Fibroblast of skin of abdomen (primary cell): ENCODE measurements around the gene USO1.
A peak's percentile ranks its signal among the peaks of the same experiment; 100 is the strongest.
"Not testable (repeated sequence)": the region's sequence is repeated elsewhere in the genome, so short reads cannot be mapped to it uniquely, and the experiment has no call there.

ENCODE experiments used
- DNase-seq: peaks from one replicate; pipeline ENCODE4 v3.0.0-alpha.2; 2013

USO1 gene

DNA sequence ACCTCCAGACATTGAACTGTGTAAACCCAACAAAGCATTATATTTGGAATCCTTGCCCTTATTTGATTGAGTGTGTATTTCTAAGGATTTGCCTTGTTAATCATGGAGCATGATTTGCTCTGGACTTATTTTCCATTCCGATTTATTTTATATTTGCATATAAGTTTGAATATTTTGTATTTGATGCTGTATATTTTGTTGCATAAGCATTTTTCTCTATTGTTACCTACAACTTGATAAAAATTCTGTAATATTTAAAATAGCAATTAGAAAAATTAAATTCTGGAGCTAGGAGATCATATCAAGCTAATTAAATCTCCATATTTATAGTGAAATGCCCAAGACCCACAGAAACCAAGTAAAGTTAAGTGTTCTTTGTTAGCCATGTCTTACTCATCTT is 47.2 kb downstream of the USO1 start:
- DNase-seq: no peak

DNA sequence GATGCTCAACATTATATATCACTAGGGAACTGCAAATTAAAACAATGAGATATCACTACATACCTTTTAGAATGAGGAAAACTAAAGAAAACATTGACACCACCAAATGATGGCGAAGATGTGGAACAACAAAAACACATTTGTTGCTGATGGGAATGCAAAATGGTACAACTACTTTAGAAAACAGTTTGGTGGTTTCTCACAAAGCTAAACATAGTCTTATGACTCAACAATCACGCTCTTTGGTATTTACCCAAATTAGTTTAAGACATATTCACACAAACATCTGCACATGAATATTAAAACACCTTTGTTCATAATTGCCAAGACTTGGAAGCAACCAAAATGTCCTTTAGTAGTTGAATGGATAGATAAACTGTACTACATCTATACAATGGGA is 53.2 kb downstream of the USO1 start:
- DNase-seq: no peak

DNA sequence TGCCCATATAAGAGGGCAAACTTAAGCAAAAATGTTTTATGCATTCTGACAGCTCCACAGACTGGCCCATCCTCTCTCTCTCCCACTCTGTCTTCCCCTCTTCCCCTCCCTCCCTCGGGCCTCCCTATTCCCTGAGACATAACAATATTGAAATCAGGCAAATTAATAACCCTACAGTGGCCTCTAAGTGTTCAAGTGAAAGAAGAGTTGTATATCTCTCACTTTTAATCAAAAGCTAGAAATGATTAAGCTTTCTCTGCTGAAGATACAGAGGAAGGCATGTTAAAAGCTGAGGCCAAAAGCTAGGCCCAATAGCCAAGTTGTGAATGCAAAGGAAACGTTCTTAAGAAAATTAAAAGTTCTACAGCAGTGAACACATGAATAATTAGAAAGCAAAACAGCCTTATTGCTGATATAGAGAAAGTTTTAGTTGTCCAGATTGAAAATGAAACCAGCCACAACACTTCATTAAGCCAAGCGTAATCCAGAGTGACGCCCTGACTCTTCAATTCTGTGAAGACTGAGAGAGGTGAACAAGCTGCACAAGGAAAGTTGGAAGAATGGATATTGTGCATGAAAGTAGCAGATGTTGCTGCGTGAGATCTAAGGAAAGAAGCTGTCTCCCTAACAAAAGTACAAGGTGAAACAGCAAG is 54.9 kb downstream of the USO1 start:
- no peak for DNase-seq

DNA sequence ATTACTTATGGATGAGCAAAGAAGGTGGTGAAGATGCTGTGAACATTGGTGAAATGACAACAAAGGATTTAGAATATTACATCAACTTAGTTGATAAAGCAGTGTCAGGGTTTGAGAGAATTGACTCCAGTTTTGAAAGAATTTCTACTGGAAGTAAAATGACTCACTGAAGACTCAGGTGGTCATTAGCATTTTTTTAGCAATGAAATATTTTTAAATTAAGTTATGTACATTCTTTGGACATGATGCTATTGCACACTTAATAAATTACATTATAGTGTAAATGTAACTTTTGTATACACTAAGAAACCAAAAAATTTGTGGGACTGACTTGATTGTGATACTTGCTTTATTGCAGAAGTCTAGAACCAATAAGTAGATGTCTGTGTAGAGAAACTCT is 56.9 kb downstream of the USO1 start:
- peak; percentile 49 for DNase-seq

DNA sequence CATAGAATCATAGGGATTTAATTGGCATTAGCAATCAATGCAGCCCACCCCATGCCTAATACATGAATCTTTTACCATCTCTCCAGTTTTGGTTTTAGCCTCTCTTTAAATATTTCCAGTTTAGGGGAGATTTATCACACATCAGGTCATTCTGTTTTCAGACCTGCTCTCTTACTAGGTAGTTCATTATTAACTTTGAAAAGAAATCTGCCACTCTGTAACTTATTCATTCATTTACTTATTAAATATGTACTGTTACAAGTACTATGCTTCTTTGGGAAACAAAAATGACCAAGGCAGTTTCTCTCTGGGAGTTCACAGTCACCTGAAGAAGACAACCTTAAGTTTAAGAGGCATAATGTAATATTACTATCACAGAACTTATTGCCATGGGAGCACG is 62.1 kb downstream of the USO1 start:
- DNase-seq: no peak

DNA sequence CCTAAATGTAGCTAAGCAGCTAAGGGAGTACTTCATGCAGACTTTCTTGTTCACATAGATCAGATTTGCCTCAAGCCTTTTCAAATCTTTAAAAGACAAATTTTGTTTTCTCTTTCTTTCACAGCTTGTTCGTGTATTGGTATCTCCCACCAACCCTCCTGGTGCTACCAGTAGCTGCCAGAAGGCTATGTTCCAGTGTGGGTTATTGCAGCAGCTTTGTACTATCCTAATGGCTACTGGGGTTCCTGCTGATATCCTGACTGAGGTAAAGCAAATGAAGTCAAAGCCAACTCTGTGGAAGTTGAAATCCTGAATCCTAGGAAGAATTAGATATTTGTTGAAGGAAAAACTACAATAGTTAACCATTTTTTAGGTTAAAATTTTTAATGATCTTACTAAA is 62.6 kb downstream of the USO1 start:
- DNase-seq: no peak

DNA sequence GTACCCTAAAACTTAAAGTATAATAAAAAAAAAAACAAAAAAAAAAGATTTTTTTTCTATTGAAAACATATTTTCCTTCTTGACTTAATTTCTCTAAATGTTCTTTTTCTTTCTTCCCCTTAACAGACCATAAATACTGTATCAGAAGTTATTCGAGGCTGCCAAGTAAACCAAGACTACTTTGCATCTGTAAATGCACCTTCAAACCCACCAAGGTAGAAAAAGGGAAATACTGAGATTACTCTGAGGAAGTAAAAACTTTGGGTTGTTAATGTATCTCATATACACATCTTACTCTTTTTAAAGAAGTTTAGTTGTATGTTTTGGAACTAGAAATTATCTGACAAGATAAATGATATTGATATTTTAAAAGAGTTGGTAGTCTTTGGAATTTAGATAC is 65.6 kb downstream of the USO1 start:
- DNase-seq: no peak

DNA sequence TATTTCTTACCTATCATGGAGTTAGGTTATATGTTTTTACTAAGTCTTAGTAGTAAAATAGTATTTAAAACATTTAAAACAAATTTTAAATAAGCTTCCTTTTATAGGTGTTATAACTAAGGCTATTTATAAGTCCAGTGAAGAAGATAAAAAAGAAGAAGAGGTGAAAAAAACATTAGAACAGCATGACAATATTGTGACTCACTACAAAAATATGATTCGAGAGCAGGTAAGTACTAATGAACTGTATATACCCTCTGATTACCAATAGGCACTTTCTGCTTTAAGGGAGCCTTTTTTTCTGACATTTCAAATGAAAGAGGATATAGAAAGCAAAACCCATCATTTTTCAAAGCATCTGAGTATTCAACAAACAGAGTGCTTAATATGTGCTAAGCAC is 76.6 kb downstream of the USO1 start:
- peak; percentile 43 for DNase-seq

DNA sequence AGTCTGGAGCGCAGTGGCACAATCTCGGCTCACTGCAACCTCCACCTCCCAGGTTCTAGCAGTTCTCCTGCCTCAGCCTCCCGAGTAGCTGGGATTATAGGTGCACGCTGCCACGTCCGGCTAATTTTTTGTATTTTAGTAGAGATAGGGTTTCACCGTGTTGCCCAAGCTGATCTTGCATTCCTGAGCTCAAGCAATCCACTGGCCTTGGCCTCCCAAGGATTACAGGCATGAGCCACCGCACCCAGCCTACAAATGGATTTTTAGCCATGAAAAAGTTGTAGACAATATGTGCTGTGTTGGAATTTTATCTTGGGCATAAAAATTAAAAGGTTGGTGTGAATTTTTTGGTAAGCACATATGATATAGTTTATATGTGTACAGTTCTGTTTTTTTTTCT is 81.7 kb downstream of the USO1 start:
- DNase-seq: not testable (repeated sequence)

DNA sequence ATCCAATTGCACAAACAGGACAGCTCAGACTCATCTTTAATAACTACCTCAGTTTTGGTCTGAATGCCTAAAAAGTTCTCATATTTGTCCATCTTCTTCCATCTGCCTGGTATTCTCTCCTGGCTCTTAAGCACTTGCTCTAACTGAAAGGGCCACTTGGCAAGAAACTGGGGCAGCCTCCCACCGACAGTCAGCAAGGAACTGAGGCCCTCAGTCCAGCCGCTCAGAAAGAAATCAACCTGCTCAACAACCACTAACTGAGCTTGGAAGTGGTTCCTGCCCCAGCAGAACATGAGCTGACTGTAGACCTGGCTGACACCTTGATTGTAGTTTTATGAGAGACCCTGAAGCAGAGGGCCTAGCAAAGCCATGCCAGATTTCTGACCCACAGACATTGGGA is 93.5 kb downstream of the USO1 start:
- no peak for DNase-seq

DNA sequence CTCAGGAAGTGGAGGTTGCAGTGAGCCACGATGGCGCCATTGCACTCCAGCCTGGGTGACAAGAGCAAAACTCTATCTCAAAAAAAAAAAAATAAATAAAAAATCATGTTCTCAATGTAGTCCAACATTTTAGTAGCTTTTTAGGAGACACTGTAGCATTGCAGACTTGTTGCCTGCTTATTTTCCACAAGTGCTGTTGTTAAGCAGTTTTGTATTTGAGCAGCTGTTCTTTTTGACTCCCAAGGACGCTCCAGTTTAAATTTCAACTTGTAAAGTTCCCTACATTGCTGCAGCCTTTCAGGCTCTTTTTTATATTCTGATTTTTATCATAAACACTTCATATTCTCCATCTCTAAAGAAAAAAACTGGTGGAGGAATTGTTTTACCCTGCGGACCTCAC is 94.7 kb downstream of the USO1 start:
- no peak for DNase-seq

DNA sequence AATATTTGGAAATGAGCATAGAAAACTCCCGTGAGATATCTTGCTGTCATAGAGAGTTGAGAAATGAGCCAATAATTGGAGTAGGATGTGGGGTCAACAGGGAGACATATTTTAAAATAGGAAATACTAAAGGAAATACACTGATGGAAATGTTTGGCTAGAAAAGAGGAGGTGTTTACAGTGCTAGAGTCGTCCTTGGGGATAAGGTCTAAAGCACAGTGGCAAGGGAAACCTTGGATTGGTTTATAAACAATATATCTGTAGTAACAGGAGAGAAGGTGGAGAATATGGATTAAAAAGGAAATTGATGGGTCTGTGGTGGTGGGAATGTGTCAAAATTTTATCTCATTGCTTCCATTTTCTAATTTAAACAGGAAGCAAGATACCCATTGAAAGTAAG is 95.8 kb downstream of the USO1 start:
- no peak for DNase-seq

DNA sequence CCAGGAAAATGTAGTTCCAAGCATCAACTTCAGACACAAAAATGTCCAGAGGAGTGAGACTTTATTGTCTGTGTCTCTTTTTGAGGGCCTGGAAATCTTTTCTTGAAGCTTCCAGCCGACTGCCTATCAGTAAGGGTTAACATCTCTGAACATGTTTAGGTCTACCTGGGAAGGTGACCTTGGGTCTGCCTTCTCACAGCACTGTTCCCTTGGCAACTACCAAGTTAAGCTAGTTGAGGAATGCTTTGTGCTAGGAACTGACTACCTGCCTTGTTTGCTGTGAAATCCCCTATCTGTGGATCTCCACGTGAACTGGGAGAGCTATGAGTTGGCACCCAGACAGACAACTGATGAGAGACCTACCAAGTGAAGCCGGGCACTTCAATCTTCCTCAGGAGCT is 96.3 kb downstream of the USO1 start:
- DNase-seq: no peak

DNA sequence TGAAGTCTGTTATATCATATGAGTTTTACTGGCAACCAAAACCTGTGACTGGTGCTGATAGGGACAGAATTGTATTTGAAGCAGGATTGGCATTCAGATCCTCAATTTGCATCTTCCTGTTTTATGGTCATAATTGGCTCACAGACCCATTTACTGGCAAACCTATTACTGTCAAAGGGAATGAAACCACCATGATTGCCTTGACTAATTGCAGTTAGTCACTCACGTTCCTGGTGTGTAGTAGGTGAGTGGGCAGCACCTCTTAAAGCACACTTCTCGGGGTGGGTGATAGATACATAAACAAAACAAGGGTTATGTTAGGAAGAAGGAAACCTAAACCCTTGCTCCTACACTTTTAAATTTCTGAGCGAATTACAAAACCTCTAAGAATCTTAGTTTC is 96.8 kb downstream of the USO1 start:
- no peak for DNase-seq

DNA sequence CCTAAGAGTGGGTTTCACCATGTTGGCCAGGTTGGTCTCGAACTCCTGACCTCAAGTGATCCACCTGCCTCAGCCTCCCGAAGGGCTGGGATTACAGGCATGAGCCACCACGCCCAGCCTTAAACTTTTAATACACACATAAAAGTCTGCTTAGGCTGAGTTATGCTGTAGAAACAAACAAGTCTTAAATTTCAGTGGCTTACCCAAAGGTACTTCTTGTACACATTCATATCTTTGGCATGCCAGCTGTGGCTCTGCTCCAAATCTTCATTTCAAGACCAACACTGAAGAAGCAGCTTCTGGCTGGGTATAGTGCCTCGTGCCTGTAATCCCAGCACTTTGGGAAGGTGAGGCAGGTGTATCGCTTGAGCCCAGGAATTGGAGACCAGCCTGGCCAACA is 97.6 kb downstream of the USO1 start:
- peak; percentile 35 for DNase-seq

DNA sequence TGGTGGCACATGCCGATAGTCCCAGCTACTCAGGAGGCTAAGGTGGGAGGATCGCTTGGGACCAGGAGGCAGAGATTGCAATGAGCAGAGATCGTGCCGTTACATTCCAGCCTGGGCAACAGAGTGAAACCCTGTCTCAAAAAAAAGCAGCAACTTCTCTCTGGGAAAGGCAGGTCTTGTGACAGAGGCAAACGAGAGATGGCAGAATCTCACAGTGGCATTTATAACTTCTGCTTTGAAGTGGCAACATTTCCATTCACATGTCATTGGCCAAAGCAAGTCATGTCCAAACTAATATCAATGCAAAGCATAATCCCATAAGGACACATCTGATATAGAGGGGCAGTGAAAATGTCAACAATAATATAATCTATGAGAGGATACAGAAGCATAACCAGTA is 98.0 kb downstream of the USO1 start:
- no peak for DNase-seq

DNA sequence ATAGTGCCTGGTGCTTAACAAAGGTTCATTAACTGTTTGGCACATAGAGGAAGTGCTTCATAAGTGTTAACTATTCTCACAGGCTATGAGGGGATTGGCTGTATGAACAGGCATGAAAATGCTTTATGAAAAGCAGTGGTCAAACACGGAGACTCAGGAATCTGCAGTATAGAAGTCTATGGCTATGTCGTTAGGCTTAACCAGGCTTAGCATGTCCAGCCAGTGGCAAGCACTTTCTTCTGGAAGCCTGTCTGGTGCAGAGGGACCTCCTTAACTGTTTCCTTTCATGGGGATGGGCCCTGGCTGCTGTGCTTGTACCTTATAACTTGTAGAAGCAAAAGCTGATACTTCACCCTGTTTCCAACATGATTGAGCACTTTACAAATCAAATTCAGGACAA is 99.4 kb downstream of the USO1 start:
- DNase-seq: no peak

DNA sequence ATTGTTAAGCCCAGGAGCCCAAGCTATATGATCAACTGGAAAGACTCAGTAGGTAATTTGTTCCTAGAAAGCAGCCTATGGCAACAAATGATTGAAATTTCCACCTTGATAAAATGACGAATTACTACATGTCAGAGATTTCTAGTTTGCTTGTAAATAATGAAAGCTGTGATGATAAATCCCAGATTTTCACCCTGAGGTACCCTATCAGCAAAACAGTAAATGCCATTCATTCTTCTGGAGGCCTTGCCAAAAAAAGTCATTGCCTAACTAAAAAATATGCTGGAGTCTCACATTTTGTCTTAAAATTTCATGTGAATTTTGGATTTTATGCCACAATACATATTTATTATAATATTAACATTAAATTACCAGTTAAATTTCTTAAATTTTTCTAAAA is 106.5 kb downstream of the USO1 start:
- DNase-seq: peak; percentile 19

DNA sequence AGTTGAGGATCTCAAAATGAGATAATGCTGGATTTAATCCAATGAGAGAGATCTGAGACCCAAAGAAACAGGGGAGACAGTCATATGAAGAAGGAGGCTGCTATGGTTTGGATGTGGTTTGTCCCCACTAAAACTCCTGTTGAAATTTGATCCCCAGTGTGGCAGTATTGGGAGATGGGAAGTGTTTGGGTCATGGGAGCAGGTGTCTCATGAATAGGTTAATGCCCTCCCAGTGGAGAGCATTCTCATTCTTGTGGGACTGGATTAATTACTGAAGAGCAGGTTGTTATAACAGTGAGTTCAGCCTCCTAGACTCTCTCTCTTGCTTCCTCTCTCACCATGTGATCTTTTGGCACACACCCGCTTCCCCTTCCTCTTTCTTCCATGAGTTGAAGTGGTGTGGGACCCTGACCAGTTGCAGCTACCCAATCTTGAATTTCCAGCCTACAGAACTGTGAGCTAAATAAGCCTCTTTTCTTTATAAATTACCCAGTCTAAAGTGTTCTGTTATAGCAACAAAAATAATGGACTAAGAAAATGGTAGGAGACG is 107.6 kb downstream of the USO1 start:
- no peak for DNase-seq

DNA sequence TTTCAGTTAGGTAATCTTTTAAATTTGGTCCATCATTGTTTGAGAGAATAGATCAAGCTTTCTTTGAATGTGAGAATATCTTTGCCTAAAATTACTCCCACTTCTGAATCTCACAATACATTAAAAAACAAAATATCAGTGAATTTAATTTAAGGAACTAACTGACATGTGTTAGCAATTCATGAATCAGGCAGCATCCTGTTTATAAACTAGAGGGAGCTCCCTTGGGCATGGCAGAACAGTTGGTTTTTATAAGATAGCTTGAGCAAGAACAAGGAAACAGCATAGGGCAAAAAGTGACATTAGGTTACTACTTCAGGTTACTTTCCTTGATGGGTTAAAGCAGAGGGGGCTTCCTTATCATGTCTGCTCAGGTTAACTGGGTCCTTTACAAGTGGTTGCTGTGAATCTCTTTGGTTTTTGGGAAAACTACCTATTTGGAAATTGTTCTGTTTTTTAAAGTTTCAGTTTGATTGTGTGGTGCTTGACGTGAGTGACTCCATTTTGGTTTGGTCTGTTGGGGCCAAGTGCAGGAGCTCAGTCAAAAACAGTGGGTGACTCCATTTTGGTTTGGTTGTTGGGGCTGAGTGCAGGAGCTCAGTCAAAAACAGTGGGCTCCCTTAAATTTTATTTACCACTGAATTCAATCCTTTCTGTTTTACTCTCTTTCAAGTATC is 109.9 kb downstream of the USO1 start:
- DNase-seq: no peak

DNA sequence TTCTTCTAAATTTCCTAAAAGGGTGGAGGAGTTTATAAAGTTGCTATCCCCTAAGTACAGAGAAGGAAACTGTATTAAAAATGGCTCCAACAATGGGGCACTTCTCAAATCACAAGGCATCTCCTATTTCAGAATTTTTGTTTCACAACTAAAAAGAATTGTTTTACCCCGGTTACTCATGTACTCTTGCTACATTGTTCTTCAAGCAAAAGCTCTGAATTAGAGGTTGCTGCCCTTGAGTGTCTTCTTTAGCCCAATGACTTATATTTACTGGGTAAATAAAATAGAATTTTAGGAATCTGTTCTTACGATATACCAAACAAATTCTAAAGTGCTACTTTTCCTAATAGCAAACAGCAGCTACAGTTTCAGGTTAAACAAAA is 110.4 kb downstream of the USO1 start:
- DNase-seq: no peak

DNA sequence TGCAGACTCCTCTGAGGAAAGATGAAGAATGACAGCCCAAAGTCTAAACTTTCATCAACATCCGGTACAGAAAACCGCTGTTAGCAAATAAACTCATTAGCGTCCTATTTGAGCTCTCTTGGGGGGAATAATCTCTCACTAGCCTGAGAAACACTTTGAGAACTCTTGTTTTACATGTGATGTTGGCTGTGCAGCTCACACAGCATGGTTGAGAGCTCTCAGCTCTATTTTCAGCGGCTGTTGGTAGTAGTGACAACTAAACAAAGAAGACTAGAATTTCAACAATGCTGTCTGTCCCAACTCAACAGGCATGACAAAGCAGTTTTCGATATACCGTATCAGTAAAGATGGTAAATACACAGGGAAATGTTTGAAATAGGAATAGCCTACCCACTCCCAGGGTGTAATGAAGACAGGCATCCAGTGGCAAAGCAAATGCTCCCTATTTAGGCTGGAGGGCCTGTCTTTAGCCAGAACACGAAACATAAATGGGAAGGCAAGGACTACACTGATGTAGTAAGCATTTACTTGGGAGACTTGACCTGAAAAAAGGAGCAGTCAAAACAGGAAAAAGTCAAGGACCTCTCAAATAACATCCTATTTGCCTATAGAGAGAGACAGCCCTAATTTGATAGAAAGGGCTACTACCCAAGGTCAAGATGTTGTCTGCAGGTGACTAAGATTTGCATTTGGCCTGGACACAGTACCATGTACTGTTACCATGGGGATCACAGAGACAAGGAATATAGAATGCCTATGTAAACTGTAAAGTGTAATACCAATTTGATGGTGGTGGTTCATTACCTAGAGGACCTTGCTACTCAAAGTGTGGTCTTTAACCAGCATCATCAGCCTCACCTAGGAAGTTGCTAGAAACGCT is 117.5 kb downstream of the USO1 start:
- DNase-seq: no peak

DNA sequence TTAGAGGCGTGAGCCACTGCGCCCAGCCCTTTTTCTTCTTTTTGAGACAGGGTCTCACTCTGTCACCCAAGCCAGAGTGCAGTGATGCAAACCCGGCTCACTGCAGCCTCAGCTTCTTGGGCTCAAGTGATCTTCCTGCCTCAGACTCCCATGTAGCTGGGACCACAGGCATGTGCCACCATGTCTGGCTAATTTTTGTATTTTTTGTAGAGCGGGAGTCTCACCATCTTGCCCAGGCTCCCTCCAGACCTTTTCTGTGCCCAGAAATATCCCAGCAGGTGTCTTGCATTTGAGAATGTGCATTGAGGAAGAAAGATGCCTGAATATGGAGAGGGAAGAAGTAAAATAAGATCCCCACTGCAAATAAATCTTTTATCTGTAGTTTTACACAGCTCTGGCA is 119.2 kb downstream of the USO1 start:
- DNase-seq: no peak
